Astrocyte of the hippocampus (primary cell): Measurements from ENCODE around the gene RNF186.
"Not testable (repeated sequence)": the region's sequence is repeated elsewhere in the genome, so short reads cannot be mapped to it uniquely, and the experiment has no call there.

ENCODE experiments used
- DNase-seq: peaks from one replicate; pipeline ENCODE4 v3.0.0; 2011; ENCODE audit warnings: low read depth, low spot score

Gene RNF186

GRCh38 chr1:19824541-19824940, 9.5 kb upstream of the RNF186 start:
- peak; percentile 13 for DNase-seq

GRCh38 chr1:19824036-19824435, 9.0 kb upstream of the RNF186 start:
- no peak for DNase-seq

- DNase-seq: no peak
Measured at GRCh38 chr1:19819701-19820100, 4.6 kb upstream of the RNF186 start.

GRCh38 chr1:19818324-19818723, 3.2 kb upstream of the RNF186 start:
- no peak for DNase-seq

- no peak for DNase-seq
Measured at GRCh38 chr1:19817160-19817559, 2.1 kb upstream of the RNF186 start.

- not testable (repeated sequence) for DNase-seq
Measured at GRCh38 chr1:19816737-19817086, 1.6 kb upstream of the RNF186 start.

- DNase-seq: no peak
Measured at GRCh38 chr1:19815801-19816736, 986 bp upstream of the RNF186 start.

GRCh38 chr1:19814244-19814661, 830 bp downstream of the RNF186 start:
- DNase-seq: no peak

GRCh38 chr1:19813643-19813960, 1.5 kb downstream of the RNF186 start:
- no peak for DNase-seq

- no peak for DNase-seq
Measured at GRCh38 chr1:19812875-19813642, 2.0 kb downstream of the RNF186 start.

- peak; percentile 48 for DNase-seq
Measured at GRCh38 chr1:19811206-19811851, 3.8 kb downstream of the RNF186 start.

- DNase-seq: no peak
Measured at GRCh38 chr1:19809044-19809750, 5.9 kb downstream of the RNF186 start.

- no peak for DNase-seq
Measured at GRCh38 chr1:19808351-19808750, 6.7 kb downstream of the RNF186 start.

- DNase-seq: no peak
Measured at GRCh38 chr1:19804831-19805251, 10.2 kb downstream of the RNF186 start.

GRCh38 chr1:19802269-19802668, 12.8 kb downstream of the RNF186 start:
- DNase-seq: no peak

- DNase-seq: peak; percentile 86
Measured at GRCh38 chr1:19800076-19800804, 14.8 kb downstream of the RNF186 start.

- peak; percentile 68 for DNase-seq
Measured at GRCh38 chr1:19799230-19800075, 15.6 kb downstream of the RNF186 start, which contains the start of gene TMCO4. Gene TMCO4 (minus strand): TSS chr1:19799916. CDS start chr1:19780758, 19,158 bp downstream.

- no peak for DNase-seq
Measured at GRCh38 chr1:19798486-19799229, 16.4 kb downstream of the RNF186 start.

GRCh38 chr1:19797827-19798226, 17.3 kb downstream of the RNF186 start:
- DNase-seq: no peak
